Dermis blood vessel endothelial cell (primary cell): ENCODE measurements around the gene MRTFA. TPM values are rescaled to one million over a fixed set of nuclear protein-coding genes. Genes with fewer than 3 reads are reported as not detected.

Source experiments
- DNase-seq: peaks from one replicate; pipeline ENCODE4 v3.0.0; 2010
- total RNA-seq: library from RNA; depleted of rRNA; stranded (reverse); fragments of >200 nt; gene quantifications from 2 replicates; pipeline ENCODE4 v1.2.3, GENCODE V29; 2014

MRTFA gene
- total RNA-seq, 1 donor from 2014 or later: 41.4 TPM

DNA sequence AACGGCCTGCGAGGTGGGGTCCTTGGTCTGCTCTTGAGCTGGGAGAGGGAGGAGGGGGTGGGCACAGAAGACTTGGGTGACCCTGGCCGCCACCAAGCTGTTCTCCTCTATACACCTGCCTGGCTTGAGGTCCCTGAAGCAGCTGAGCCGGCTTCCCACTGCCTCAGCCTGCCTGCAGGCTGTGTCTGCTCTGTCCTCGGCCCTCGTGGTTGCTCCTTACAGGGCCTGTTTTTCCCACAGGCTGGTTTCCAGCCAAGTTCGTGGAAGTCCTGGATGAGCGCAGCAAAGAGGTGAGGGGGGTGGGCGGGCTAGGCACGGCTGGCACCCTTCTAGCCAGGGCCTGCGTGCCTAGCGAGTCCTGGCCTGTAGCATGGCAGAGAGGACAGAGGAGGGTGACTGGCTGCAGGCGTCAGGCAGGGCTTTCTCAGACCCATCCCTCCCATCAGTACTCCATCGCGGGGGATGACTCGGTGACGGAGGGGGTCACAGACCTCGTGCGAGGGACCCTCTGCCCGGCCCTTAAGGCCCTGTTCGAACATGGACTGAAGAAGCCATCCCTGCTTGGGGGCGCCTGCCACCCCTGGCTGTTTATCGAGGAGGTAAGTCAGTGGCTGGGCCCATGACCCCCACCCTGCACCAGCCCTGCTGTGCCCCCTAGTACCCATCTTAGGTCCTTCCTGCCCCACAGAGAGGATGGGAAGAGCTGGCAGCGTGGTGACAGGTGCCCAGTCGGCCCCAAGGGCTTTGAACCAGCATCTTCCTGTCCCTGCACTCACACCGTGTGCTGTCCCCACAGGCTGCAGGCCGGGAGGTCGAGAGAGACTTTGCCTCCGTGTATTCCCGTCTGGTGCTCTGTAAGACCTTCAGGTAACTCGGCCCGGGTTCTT is 228.4 kb downstream of the MRTFA start:
- no peak for DNase-seq

DNA sequence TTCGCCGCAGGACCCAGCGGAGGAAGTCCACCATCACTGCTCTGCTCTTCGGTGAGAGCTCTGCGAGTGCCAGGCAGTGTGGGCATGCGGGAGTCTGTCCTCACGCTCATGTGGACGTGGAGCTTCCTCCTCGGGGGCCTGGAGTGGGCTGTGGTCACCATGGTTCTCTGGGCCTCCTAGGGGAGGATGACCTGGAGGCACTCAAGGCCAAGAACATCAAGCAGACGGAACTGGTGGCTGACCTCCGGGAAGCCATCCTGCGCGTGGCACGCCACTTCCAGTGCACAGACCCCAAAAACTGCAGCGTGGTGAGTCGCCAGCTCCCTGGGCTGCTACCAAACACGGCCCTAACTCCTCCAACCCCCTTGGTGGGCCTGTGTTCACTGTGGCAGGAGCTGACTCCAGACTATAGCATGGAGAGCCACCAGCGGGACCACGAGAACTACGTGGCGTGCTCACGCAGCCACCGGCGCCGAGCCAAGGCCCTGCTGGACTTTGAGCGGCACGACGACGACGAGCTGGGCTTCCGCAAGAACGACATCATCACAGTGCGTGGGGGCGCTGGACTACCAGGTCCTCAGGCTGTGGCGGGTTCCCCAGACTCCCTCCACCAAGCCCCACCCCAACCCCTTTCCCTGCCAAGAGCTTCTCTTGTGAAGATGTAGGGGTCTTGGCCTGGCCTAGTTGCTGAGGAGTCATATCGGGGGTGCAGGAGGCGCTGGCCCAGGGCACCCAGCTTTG is 229.3 kb downstream of the MRTFA start:
- no peak for DNase-seq

DNA sequence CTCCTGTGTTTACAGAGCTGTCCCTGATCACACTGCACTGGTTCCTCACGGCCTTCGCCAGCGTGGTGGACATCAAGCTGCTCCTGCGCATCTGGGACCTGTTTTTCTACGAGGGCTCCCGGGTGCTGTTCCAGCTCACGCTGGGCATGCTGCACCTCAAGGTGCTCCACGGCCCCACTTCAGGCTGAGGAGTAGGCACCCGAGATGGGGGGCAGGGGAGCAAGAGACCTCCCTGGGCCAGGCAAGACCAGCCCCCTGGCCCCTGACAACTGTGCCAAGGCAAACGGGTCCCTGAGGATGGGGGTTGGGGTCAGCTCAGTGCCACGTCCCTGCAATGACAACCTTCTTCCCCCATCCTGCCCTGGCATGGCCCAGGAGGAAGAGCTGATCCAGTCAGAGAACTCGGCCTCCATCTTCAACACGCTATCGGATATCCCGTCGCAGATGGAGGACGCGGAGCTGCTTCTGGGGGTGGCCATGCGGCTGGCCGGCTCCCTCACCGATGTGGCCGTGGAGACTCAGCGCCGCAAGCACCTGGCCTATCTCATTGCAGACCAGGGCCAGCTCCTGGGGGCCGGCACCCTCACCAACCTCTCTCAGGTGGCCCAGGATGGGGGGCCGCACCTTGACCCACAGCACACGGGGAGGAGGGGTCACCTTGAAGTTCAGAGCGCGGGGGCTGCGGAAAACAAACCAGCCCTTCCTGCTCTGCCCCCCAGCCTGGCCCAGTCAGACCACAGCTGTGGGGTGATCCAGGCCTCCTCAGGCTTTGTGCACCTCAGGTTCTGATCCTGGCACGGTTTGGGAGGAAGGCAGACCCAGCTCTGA is 230.2 kb downstream of the MRTFA start:
- DNase-seq: no peak

DNA sequence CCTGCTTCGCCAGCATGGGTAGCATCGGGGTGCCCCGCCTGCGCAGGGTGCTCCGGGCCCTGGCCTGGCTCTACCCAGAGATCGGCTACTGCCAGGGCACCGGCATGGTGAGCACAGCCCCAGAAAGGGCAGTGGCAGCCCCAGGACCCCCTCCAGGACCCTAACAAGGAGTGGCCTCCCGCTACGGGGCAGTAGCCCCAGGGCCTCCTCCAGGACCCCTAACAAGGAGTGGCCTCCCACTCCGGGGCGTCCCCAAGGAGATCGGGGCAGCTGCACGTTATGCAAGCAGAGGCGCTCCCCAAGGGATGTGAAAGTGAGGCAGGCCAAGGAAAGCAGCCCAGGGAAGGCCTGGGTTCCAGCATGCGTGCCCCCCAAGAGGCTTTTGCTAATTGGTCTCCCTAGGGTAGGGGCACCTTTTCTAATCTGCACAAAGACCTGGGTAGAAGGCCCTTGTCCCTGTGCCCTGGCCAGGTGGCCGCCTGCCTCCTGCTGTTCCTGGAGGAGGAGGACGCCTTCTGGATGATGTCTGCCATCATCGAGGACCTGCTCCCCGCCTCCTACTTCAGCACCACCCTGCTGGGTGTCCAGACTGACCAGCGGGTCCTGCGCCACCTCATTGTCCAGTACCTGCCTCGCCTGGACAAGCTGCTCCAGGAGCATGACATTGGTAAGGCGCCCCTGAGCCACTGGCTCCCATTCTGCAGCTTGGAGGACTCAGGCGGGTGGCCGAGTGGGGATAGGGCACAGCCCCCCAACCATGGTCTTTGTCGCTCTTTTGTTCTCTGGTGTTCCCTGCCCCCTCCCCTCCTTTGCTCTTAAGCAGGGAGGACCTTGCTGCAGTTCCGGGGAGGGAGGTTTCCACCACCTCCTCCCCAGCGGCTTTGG is 231.1 kb downstream of the MRTFA start:
- no peak for DNase-seq

DNA sequence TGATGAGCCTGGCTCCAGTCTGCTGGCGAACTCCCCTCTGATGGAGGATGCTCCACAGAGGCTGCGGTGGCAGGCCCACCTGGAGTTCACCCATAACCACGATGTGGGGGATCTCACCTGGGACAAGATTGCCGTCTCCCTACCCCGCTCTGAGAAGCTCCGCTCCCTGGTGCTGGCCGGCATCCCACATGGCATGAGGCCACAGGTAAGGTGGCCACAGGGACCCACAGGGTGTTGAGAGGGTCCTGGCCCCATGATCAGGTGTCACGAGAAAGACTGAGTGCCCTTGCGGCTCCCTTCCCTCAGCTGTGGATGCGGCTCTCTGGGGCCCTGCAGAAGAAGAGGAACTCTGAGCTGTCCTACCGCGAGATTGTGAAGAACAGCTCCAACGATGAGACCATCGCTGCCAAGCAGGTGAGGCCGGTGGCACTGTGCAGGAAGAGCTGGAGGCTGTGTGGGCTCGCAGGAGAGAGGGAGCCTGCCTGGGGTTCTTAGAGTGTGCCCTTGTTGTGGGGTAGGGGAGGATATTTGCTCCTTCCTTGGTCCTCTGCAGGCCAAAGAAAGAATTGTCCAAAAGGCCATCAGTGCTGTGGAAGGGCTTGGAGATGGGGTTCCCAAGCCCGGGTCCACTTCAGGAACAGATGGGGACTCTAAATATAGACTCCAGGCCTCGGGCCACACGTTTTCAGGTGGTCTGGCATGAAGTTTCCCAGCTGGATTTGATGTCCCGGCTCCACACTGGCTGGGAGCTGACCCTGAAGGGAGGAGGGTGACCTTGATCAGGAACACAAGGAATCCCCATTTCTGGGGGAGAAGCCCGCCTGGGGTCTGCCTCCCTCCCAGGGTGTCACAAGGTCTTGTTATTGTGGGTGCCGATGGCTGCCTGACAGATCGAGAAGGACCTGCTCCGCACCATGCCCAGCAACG is 232.0 kb downstream of the MRTFA start:
- no peak for DNase-seq

DNA sequence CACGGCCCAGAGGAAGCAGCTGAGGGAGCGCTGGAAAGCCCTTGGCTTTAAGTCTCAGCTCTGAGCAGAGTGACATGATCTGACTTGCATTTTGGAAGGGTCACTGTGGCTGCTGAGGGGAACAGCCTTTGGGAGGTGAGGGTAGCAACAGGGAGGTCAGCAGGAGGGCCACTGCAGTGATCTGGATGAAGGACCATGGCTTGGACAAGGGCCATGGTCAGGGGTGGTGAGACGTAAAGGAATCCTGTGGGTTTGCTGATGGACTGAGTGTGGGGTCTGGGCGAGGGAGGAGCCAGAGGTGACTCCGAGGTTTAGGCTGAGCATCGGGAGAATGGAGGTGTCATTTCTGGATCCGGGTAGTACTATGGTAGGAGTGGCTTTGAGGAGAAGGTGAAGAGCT is 232.9 kb downstream of the MRTFA start:
- DNase-seq: no peak

DNA sequence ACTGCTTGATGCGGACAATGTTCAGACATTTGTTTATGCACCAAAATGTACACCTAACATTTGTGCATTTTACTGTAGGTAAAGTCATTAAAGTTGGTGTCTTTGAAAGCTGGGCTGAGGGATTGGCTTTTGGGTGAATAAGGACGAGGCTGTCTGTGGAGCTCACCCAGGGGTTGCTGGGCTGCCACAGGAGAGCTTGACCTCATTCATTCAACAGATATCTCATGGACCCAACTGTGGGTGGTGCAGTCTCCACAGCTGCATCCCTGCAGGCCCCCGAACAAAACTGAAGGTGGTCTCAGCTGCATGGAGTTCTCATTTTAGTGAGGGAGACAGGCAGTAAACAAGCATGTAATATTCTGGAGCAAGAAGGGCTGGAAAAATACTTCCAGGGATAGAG is 233.4 kb downstream of the MRTFA start:
- no peak for DNase-seq

DNA sequence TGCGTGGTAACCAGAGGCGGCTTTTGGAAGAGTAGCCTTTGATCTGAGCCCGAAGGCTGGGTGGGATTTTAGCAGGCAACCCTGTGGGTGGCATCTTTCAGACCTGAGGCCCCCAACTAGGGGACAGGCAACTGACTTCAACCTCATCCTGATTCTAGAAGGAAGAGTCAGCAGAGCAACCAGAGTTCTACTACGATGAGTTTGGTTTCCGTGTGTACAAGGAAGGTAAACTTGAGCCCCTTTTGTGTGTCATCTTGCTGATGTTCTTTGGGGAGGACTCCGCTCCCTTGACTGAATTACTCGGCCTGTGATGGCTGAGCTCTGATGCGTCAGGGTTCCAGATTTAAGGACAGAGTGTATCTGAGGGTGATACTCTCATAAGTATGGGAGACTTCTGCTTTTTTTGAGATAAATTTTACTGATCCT is 234.5 kb downstream of the MRTFA start:
- DNase-seq: no peak

DNA sequence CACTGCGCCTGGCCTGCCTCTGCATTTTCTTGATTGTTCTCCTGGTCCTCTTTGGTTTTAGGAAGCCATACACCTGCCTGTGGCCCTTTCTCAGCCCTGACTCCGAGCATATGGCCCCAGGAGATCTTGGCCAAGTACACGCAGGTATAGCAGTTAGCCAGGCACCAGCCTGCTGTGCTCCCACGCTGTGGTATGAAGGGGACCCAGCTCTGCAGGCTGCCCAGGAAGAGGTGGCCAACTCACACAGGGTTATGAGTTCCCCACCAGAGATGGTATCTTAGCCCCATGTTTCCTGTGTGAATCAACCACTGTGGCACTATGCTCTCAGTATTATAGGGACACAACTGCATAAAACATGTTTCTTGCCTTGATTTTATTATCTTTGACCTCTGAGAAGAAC is 235.0 kb downstream of the MRTFA start:
- DNase-seq: no peak

DNA sequence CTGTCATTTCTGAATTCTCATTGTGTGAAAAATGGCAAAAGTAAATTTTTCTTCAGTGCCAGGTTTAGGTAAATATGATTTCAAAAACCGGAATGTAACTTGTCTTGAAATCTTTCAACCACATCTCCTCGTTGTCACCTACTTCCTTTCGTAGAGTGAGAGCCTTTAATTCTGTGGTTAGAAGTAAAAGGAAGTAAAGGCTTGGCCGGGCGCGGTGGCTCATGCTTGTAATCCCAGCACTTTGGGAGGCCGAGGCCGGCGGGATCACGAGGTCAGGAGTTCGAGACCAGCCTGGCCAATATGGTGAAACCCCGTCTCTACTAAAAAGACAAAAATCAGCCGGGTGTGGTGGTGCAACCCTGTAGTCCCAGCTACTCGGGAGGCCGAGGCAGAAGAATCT is 236.4 kb downstream of the MRTFA start:
- DNase-seq: no peak

DNA sequence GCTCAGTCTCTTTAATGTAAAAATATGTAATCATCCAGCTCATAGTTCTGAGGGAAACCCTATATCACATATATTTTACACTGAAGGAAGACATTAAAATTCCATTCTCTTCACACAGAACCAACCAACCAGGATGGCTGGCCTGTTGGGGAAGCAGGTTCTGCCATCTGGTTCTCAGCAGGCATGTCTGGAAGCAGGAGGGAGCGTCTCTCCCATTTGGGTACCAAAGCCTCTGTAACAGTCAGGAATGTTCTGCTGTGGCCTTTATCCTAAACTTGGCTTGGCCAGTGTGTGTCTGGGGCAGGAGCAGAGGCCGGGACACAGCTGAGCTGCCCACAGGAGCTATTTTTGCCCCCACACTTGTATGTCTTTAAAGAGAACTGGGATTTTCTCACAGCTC is 236.9 kb downstream of the MRTFA start:
- DNase-seq: no peak

DNA sequence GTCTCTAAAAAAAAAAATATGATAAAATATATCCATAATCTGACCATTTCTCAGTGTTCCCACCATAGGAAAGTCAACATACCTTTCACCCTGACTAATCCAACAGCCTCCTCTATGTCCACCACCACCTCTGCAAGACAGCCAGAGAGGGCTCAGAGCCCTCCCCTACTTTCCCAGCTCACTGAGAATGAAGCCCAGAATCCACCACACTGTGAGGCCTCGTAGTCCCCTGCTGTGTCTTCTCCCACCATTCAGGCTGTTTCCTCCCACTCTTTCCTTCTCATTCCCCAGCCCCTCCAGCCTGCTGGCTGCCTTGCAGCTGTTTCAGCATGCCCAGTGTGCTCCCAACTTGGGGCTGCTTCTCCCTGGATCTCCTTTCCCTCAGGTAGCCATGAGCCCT is 239.1 kb downstream of the MRTFA start:
- peak; percentile 44 for DNase-seq

DNA sequence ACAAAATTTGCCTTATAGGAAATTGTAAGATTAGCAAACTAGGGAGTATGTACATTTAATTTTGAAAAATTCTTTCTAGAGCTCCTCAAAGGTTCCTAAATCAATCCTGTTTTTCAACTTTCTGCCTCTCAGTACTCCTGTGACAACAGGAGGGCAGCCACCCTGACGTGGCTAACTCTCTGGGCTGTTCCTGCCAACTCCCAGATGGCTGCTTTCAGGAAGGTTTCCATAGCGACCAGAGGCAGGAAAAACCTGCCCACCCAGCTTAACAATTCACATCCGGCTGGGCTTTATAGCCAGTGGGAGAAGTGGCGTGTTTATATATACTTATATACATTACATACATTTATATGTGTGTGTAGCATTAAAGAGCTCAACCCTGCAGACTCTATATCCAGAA is 239.6 kb downstream of the MRTFA start:
- DNase-seq: peak; percentile 96

DNA sequence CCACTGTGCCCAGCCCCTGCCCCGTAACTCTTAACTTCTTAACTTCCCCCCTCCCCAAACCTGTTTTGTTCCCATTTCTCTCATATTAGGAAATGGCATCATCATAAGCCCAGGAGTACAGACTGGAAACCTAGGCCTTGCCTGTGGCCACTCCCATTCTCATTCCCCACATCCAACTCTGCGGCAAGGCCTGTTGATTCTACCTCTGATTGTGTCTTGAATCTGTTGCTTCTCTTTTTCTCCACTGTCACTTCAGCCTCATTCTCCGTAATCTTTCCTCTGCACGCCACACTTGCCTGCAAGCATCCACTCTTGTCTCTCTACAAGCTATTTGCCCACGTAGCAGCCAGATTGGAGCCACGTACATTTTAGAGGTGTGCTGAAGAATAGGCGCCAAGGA is 240.9 kb downstream of the MRTFA start:
- no peak for DNase-seq

DNA sequence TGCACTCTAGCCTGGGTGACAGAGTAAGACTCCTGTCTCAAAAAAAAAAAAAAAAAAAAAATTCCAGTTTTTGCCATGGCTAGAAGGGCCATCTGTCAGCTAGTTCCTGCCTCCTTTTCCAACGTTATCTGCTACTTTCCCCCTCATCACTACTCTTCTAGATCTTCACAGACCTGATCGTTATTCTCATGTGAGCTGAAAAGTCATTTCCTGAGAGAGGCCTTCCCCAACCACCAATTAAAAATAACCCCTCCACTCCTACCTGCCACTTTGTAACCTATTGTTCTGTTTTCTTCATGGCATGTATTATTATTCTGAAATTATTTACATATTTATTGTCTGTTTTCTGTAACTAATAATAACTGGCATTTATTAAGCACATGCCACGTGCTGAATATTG is 241.9 kb downstream of the MRTFA start:
- no peak for DNase-seq

DNA sequence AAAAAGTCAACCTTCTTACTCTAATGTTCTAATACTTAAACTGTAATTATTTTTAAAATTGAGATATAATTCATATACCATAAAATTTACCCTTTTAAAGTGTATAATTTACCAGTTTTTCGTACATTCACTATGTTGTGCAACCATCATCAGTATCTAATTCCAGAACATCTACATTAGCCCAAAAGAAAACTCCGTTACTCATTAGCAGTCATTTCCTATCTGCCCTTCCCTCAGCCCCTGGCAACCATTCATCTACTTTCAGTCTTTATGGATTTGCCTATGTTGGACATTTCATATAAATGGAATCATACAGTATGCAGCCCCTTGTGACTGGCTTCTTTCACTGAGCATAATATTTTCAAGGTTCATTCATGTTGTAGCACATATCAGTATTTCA is 243.9 kb downstream of the MRTFA start:
- peak; percentile 45 for DNase-seq

DNA sequence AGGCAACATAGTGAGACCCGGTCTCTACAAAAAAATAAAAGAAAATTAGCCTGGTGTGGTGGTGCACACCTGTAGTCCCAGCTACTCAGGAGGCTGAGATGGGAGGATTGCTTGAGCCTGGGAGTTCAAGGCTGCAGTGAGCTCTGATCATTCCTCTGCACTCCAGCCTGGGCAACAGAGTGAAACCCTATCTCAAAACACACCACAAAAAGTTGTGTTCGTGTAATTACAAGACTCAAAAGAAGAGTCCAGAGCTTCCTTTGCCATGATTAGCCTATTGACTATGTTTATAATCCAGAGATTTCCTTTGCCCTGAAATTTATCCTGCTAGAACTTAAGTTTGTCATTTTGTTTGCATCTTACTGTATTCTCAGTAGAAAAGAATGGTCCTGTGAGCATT is 245.1 kb downstream of the MRTFA start:
- DNase-seq: no peak

DNA sequence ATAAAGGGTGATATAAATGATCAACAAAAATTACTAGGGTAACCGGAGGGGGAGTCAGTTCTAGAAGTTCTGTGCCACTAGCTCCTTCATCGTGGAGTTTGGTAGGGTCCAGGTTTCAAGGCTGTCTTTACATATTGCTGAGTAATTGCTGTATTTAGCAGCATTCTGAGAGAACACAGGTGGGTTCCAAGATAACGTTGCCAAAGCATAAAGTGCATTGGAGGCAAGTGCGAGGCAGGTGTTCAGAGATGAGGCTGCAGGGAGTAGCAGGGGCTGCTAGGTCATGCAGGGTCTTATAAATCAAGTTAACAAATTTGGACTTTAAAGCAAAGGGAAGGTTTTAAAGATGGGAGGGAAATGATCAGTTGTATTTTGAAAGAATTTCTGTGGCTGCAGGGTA is 248.3 kb downstream of the MRTFA start:
- no peak for DNase-seq

DNA sequence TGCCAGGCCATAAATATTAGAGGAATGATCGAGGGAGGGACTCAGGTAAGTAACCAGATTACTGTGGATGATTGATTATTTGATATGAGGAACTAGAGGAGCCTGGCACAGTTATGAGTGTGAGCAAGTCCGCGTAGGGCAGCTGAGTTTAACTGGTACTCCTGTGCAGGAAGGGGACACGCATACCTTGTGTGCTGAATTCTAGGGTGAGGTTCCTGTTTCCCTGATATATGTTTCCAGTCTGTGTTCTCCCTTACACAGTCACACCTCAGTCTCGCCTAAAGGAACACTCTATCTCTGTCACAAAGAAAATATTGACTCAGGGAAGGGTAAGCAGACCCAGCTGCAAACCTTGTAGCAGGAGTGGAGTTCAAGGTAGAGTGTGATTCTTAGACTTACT is 248.8 kb downstream of the MRTFA start:
- DNase-seq: no peak

DNA sequence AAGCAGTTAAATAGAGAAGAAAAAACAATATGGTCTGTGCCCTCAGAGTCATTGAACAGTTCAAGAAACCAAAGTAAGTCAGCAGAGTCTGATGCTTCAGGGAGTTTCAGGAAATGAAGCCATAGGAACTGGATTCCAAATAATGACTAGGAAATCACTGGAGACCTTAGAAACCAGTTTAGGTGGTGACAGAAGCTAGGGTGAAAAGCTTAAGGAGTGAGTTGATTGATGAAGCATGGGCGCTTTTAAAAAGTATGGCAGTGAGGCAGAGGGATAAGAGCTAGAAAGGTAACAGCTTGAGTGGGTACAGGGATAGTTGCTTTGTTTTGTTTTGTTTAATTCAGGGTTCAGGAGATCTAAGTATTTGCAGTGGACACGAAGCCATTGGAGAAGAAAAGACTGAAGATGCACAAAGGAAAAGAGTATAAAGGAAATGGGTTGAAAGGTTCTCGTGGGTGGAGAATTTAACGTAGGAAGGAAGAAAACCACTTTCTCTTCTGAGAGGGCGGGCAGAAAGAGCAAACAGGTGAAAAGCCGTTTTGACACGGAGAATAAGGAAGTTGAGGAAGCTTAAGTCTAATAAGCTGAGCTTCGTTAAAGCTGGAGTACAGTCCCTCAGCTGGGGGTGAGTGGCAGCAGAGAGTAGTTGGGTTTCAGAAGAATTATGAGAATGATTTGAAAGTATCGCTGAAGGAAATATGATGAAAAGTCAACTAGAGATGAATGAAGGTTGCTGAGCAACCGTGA is 251.3 kb downstream of the MRTFA start:
- DNase-seq: peak; percentile 56
